Suprapubic skin (tissue), 4 donors: Measurements from ENCODE around the gene KLHL12.

Experiments
- CTCF ChIP-seq, 2 donors: fragments of 200-600 bp in 1 of 2; fragments of 450-650 bp in 1 of 2; sonication (generic) in 1 of 2; IDR thresholded peaks; one replicate each; pipeline ENCODE4 v1.5.1; 2016 to 2019; ENCODE audit warnings: antibody characterized with exemption in 2 of 2, mild to moderate bottlenecking in 1 of 2, moderate library complexity in 1 of 2
- EP300 ChIP-seq: sonication (generic); formaldehyde crosslinking; IDR thresholded peaks from one replicate; pipeline ENCODE4 v1.6.1; 2017; ENCODE audit warnings: antibody characterized with exemption
- POLR2A ChIP-seq, 2 donors: fragments of 450-650 bp; IDR thresholded peaks; one replicate each; pipeline ENCODE4 v1.6.1; 2017; ENCODE audit warnings: antibody characterized with exemption in 2 of 2, mild to moderate bottlenecking in 2 of 2, moderate library complexity in 2 of 2
- POLR2AphosphoS5 ChIP-seq, 3 donors: sonication (generic); formaldehyde crosslinking; IDR thresholded peaks; one replicate each; pipeline ENCODE4 v1.6.1; 2017; ENCODE audit warnings: antibody characterized with exemption in 3 of 3

GRCh38 chr1:202944438-202944921, 17.4 kb upstream of the KLHL12 start:
- TF ChIP-seq CTCF (IDR thresholded peaks at IDR 0.05), result no peak
- TF ChIP-seq POLR2AphosphoS5 (IDR thresholded peaks at IDR 0.05), result no peak
- TF ChIP-seq EP300, result no peak
- no peak for TF ChIP-seq POLR2A (IDR thresholded peaks at IDR 0.05)
